ENCODE results near the gene TACO1. TPM values are rescaled to one million over a fixed set of nuclear protein-coding genes. Genes with fewer than 3 reads are reported as not detected.

The TACO1 gene
- total RNA-seq, 2 donors from 2014 or later = 10.1 to 27.3 TPM

- H3K9me3 Mint-ChIP-seq = no peaks in the 10 kb centered on the region
- no peak overlapping the region for H3K27ac Mint-ChIP-seq
- DNase-seq (ENCODE audit: low spot score in 2 of 2) (no peak), ATAC-seq (no peak)
- peaks cover 0 to 11% of the 10 kb centered on the region in 2 donors for H3K36me3 Mint-ChIP-seq
Observed at GRCh38 chr17:63647065-63647725, 46.5 kb downstream of the TACO1 start.

- peaks cover 0 to 11% of the 10 kb centered on the region in 2 donors for H3K36me3 Mint-ChIP-seq
- ATAC-seq (no peak), DNase-seq (ENCODE audit: low spot score in 2 of 2) (no peak)
- H3K27ac Mint-ChIP-seq = peak overlapping the region in 1 of 2 donors; percentile 44
- no peaks in the 10 kb centered on the region for H3K9me3 Mint-ChIP-seq
Observed at GRCh38 chr17:63647936-63648335, 47.2 kb downstream of the TACO1 start.

- no peak for ATAC-seq
- Mint-ChIP-seq H3K9me3 (no peaks in the 10 kb centered on the region), H3K27ac (no peak overlapping the region), H3K36me3 (peaks cover 0 to 11% of the 10 kb centered on the region in 2 donors)
- no peak for DNase-seq (ENCODE audit: low spot score in 2 of 2)
Observed at GRCh38 chr17:63649813-63650212, 49.1 kb downstream of the TACO1 start.

- no peak for ATAC-seq
- H3K36me3 Mint-ChIP-seq = peaks cover 0 to 11% of the 10 kb centered on the region in 2 donors
- DNase-seq (ENCODE audit: low spot score in 2 of 2) = no peak
- no peak overlapping the region for H3K27ac Mint-ChIP-seq
- no peaks in the 10 kb centered on the region for H3K9me3 Mint-ChIP-seq
Observed at GRCh38 chr17:63652106-63652505, 51.4 kb downstream of the TACO1 start.

- ATAC-seq (no peak), DNase-seq (ENCODE audit: low spot score in 2 of 2) (no peak)
- Mint-ChIP-seq H3K36me3 (peaks cover 0 to 9% of the 10 kb centered on the region in 2 donors), H3K27ac (no peak overlapping the region), H3K9me3 (no peaks in the 10 kb centered on the region)
Observed at GRCh38 chr17:63653050-63653449, 52.4 kb downstream of the TACO1 start.

- ATAC-seq (no peak), DNase-seq (ENCODE audit: low spot score in 2 of 2) (no peak)
- H3K36me3 Mint-ChIP-seq = peaks cover 0 to 7% of the 10 kb centered on the region in 2 donors
- no peaks in the 10 kb centered on the region for H3K9me3 Mint-ChIP-seq
- H3K27ac Mint-ChIP-seq = no peak overlapping the region
Observed at GRCh38 chr17:63657786-63658185, 57.1 kb downstream of the TACO1 start.

Other genes starting within 250 kb of the TACO1 start
- 1 to 10 TPM in 1 of 2 donors, under 1 TPM in 1; 0.27 to 2.7 TPM for gene CYB561, start 154.6 kb upstream of the TACO1 start, total RNA-seq
- under 1 TPM; 0.39 to 0.66 TPM for gene ACE, start 123.8 kb upstream of the TACO1 start, total RNA-seq
- under 1 TPM in 1 of 2 donors, not detected in 1; 0.08 TPM for gene KCNH6, start 77.5 kb upstream of the TACO1 start, total RNA-seq
- 100 to 1,000 TPM; 111 to 123 TPM for gene DCAF7, start 50.4 kb upstream of the TACO1 start, total RNA-seq
- gene MAP3K3, start 21.5 kb downstream of the TACO1 start, total RNA-seq = 10 to 100 TPM; 28.3 to 54.2 TPM
- 100 to 1,000 TPM in 1 of 2 donors, 10 to 100 TPM in 1; 76.7 to 166 TPM for gene LIMD2, start 99.2 kb downstream of the TACO1 start, total RNA-seq
- gene STRADA, start 140.9 kb downstream of the TACO1 start, total RNA-seq = 100 to 1,000 TPM in 1 of 2 donors, 10 to 100 TPM in 1; 68.3 to 112 TPM
- gene CCDC47, start 172.7 kb downstream of the TACO1 start, total RNA-seq = 10 to 100 TPM; 53.8 to 75.7 TPM
- gene DDX42, start 173.3 kb downstream of the TACO1 start, total RNA-seq = 100 to 1,000 TPM; 126 to 130 TPM
- gene PSMC5, start 226.5 kb downstream of the TACO1 start, total RNA-seq = 100 to 1,000 TPM; 129 to 137 TPM
- gene FTSJ3, start 226.8 kb downstream of the TACO1 start, total RNA-seq = 10 to 100 TPM; 47.0 to 55.8 TPM
- 100 to 1,000 TPM in 1 of 2 donors, 10 to 100 TPM in 1; 90.3 to 113 TPM for gene SMARCD2, start 241.8 kb downstream of the TACO1 start, total RNA-seq